Middle frontal gyrus (tissue), 1 donor: Measurements from ENCODE around the gene LIMA1.

ENCODE experiments used
- DNase-seq: peaks from one replicate; pipeline ENCODE4 v3.0.0-alpha.2; 2015; ENCODE audit warnings: low spot score; ENCODE audit errors: extremely low spot score

The LIMA1 gene

DNA sequence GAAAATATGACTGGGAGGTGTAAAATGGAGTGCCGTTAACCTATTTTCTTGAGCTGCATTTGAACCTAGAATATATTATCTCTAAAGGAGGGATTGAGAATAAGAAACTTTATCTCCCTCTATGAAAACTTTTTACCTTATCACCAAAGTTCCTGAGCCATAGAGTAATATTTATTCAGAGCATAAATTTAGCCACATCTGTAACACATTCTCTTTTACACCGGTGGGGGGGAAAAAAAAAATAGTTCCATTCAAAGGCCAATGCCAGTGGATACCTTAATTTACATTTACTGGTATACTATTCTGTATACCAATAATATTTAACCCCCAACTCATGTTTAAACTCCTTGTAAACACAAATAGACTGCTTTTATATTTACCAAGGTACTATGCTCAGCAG is 137.9 kb downstream of the LIMA1 start:
- DNase-seq: no peak

DNA sequence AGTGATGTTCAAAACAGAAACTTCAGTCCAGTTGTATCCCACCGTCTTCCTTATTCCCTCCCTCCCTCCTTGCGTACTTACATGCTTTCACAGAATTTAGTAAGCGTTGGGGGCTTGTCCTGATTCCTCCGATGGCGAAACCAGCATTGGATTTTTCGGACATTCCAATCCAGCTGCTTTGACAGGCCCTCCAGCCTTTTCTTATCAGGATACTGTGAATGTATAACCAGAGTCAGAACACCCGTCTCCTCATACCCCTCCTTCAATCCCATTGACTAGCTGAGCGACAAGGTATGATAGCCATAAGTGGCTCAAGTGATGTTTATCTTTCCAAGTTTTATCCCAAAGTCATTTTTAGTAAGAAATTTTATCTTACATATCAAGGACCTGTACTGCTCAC is 140.3 kb downstream of the LIMA1 start:
- no peak for DNase-seq

DNA sequence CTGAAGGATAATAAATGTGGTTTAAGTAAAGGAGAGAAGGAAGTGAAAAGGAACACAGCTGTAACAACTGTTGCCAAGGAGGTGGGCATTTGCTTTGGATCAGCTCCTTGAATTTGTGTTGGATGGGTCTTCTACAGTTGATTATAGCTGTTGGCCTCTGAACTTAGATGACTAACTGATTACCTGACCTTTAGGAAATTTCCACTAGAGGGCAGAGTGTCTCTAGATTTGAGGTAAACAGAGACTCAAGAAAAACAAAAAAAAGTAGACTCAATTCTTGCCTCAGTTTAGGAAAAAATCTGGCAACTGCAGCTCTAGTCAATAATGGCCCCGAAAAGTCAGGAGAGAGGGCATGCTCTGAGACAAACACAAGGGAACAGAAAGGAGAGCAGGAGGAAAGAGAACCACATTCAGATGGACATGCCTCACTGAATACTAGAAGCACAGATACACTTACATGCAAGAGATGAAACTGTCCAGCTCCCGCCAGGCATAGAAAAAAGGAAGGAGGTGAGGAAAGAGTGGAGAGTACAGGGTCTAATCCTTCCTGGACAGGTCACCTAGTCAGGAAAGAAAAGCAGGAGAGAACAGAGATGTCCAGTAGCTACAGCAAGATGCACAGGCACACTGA is 150.7 kb downstream of the LIMA1 start:
- no peak for DNase-seq

- no peak for DNase-seq
These were observed 154.0 kb downstream of the LIMA1 start for GRCh38 chr12:50129290-50129689.

DNA sequence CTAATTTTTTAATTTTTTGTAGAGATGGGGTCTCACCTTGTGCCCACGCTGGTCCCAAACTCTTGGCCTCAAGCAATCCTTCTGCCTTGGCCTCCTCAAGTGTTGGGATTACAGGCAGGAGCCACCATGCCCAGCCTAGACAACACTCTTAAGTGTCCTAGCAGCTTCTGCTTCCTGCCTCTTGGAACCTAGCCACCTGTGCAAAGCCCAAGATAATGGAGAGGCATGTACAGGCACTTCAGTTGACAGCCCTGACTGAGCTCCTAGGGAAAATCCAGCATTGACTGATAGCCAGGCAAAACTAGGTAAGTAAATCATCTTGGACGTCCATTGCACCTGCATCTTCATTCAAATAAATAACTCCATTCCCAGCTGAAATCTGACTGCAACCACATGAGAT is 155.8 kb downstream of the LIMA1 start:
- DNase-seq: no peak
